Dedifferentiated amniotic fluid mesenchymal stem cell (primary cell): ENCODE measurements around the gene SLC35F4.
"Not testable (repeated sequence)": the region's sequence is repeated elsewhere in the genome, so short reads cannot be mapped to it uniquely, and the experiment has no call there.

ENCODE experiments used
- DNase-seq: peaks from one replicate; pipeline ENCODE4 v3.0.0-alpha.2; 2016; ENCODE audit errors: extremely low spot score

The SLC35F4 gene

GRCh38 chr14:57729208-57730187, 136.4 kb downstream of the SLC35F4 start:
- no peak for DNase-seq

- no peak for DNase-seq
Measured at GRCh38 chr14:57725399-57726077, 140.4 kb downstream of the SLC35F4 start.

DNA sequence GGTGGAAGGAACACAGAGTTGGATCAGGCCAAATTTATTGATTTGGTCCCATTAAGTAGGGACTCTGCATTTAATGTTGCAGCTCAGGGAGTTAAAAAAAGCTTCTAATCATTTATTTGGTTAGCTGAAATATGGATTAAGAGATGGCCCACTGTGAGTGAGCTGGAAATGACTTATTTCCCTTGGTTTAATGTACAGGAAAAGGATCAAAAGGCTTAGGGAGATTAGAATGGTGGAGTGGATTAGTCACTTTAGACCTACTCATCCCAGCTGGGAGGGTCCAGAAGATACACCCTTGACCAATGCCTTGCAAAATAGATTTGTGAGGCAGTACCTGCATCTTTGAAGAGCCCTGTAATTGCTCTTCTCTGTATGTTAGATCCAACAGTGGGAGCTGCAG, 143.8 kb downstream of the SLC35F4 start:
- not testable (repeated sequence) for DNase-seq

- DNase-seq = no peak
Measured at GRCh38 chr14:57714487-57714931, 151.4 kb downstream of the SLC35F4 start.

DNA sequence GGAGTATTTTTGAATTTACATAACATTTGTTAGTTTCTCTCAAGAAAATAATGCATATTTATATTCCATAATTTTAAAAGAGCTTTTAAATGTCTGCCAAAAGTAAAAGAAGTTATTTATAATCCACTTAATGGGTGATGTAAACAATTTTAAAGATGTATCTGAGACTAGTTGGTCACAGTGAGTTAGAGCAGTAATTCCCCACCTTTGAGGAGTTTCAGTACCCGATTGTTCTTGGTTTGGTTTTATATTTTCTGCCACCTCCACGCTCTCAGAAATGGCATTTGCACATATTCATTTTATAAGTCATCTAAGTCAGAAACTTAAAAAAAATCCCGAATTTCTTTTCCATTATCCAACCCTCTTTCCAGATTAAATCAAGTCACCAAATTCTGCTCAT, 153.2 kb downstream of the SLC35F4 start:
- no peak for DNase-seq

GRCh38 chr14:57712102-57712501, 153.8 kb downstream of the SLC35F4 start:
- DNase-seq = no peak

DNA sequence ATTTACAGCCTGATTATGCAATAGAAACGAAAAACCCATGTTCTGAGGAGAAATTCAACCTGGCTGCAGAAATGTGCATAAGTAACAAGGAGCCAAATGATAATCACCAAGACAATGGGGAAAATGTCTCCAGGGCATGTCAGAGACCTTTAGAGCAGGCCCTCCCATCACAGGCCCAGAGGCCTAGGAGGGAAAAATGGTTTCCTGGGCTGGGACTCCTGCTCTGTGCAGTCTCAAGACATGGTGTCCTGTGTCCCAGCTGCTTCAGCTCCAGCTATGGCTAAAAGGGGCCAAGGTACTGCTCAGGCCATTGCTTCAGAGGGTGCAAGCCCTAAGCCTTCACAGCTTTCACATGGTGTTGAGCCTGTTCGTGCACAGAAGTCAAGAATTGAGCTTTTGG, 156.0 kb downstream of the SLC35F4 start:
- DNase-seq = no peak

- DNase-seq = not testable (repeated sequence)
Measured at GRCh38 chr14:57709086-57709485, 156.8 kb downstream of the SLC35F4 start.

DNA sequence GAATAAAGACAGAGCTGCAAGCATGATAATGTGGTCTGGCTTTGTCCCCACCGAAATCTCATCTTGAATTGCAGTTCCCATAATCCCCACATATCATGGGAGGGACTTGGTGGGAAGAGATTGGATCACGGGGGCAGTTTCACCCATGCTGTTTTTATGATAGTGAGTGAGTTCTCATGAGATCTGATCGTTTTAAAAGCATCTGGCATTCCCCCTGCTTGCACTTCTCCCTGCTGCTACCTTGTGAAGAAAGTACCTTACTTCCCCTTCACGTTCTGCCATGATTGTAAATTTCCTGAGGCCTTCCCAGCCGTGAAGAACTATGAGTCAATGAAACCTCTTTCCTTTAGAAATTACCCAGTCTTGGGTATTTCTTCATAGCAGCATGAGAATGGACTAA, 158.7 kb downstream of the SLC35F4 start:
- DNase-seq = no peak

DNA sequence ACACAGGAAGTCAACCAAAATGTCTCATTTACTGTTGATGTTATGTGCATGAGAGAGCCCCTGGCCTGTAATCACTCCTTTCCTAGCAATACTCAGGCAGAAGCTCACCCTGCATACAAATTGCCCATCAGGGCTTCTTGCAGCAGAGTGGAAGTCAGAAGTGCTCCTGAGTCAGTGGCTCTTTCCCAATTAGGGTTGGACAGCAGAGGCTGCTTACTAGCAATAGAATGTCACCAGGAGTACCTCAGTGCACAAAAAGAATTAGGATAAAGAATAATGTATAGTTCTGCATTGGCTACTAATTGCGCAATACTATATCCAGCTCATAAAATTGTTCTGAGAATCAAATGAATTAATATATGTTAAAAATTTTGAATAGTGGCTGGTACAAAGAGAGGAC, 161.1 kb downstream of the SLC35F4 start:
- no peak for DNase-seq

- DNase-seq = no peak
Measured at GRCh38 chr14:57699947-57700346, 165.9 kb downstream of the SLC35F4 start.

DNA sequence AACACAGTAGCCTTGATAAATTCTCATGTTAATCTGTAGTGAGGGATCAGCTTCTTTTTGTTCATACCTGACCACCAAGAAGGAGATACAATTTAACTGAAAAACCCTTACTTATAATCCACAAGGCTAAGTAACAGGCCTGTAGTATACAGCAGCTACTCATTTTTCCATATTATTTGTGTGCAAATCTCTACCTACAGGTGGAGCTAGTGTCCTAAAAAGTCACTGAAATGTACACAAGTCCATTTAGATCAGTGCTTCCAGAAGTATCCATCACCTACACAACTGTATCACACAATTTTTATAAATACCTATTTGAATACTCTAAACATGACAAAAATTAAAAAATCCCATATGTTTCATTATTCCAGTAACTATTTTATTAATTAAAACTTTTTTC, 173.2 kb downstream of the SLC35F4 start:
- no peak for DNase-seq

DNA sequence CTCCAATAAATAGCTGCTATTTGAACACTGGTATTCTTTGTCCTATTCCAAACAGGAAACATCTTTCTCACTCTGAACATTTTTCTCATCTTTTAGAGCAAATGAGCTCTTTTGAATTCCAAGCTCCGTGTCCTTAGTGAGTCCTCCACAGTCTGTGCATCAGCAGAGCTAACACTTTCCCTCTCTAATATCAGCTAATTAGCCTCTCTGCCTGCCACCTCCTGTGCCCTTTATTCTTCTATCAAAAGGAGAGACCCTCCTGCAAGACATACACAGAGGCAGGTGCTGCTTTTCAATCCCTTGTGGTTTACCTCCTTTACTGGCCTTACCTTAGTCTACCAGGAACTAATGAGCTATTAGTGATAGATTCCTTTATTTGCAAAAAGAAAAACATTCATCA, 178.5 kb downstream of the SLC35F4 start:
- no peak for DNase-seq

GRCh38 chr14:57686304-57686703, 179.6 kb downstream of the SLC35F4 start:
- DNase-seq = no peak

DNA sequence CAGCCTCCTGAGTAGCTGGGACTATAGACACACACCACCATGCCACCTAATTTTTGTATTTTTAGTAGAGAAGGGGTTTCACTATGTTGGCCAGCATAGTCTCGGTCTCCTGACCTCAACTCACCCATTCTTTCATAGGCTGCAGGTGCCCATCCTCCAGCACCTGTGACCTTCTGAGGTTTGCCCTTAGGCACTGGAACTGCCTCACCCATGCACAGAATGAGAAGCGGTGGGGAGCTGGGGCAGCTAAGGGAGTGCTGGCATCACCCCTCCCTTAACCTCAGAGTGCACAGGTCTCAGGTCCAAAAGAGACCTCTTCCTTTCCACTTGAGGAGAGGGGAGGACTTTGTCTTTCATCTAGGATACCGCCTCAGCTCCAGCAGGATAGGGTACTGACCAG, 194.9 kb downstream of the SLC35F4 start:
- no peak for DNase-seq

GRCh38 chr14:57660208-57660607, 205.7 kb downstream of the SLC35F4 start:
- DNase-seq = no peak

DNA sequence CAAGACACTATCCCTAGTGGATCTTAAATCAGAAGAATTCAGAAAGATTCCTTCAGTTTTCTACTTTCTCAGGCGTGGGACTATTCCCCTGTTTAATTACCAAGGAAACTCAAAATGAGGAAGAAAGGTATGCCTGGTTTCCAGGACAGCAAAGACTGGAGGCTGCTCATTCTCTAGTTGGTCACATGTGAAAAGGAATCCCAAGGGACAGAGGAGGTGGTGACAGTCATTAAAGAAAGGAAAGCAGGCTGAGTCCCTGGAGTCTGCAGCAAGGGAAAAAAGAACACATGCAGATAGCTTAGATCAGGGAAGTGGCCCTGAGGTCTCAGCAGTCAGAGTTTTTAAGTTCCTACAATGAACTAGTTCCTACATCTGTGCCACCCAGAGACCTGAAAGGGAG, 206.8 kb downstream of the SLC35F4 start:
- DNase-seq = no peak

DNA sequence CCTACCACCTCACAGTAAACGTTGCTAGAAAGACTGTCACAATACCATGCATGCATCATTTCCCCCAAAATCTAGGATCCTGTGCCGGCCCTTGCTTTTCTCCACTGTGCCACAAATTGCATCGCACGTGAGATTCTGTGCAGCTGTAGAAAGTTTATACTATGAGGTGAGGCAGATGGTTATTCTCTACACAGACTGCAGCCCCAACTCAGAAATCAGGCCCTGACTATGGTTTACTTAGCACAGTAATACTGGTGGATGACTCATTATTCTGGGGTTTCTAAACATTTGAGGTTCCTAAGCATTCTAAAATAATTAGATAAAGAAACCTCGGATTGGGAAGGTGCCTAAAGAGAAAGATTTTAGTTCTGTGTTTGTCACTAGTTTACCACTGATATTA, 208.4 kb downstream of the SLC35F4 start:
- DNase-seq = no peak

GRCh38 chr14:57656853-57657252, 209.0 kb downstream of the SLC35F4 start:
- DNase-seq = no peak

DNA sequence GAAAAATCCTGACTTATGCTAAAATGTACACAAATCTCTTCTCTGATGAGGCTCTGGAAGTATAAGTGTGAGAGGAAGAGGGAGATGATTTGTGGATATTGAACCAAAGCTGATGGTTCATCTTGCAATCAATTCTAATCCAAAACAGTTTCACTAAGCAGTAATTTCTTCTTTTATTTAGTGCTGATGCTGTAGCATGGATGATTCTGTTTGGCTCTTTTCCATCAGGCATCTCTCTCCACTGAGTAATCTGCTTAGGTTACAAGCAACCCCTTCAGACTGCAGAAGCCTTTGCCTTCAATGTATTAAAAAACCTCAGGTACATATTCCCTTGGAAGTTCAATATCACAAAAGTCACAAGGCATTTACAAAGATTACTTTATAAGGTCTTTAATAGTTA, 213.1 kb downstream of the SLC35F4 start:
- no peak for DNase-seq

GRCh38 chr14:57641776-57642175, 224.1 kb downstream of the SLC35F4 start:
- no peak for DNase-seq

- no peak for DNase-seq
Measured at GRCh38 chr14:57640036-57640435, 225.9 kb downstream of the SLC35F4 start.

DNA sequence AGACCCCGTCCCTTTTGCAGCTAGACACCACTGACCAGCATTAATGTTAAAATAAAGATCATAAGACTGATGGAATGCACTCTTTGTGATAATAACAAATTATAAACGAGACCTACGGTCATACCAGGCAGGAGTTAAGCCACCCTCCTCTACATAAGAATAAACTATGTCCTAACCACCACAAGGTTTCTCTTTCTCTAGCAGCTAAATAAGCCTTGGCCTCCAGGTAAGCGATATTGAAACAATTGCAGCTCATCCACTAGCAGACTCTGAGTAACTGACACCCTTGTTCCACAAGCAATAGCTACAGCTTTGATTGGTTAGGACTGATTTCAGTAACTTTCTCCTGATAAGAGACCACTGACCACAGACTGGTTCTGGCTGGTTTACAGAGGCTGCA, 228.0 kb downstream of the SLC35F4 start:
- DNase-seq = no peak
